HEK293 (cell line): Measurements from ENCODE around the gene MVP.

Experiments used
- CTCF ChIA-PET: fragments of 350-600 bp; formaldehyde crosslinking; extraction: SDS; loops from one replicate; lab custom pipeline; 2021; ENCODE audit warnings: antibody characterized with exemption; lab: Yijun Ruan, JAX
- POLR2A ChIA-PET: fragments of 300-600 bp; formaldehyde crosslinking; extraction: SDS; loops from one replicate; lab custom pipeline; 2020; ENCODE audit warnings: antibody characterized with exemption, inconsistent platforms; lab: Yijun Ruan, JAX
- H3K27ac ChIP-seq: fragments of 200-500 bp; sonication (Bioruptor generic); 2 replicates; pipeline ENCODE4 v1.5.1; 2014; ENCODE audit warnings: low read depth, low read length, control low read depth, inconsistent platforms; ENCODE audit errors: extremely low read depth
- H3K36me3 ChIP-seq, 2 experiments: fragments of 200-500 bp in 1 of 2; sonication (Bioruptor generic) in 1 of 2; 1 replicate in 1 of 2; 2 replicates in 1 of 2; pipeline ENCODE4 v1.5.1; 2014 to 2017; ENCODE audit warnings: inconsistent platforms in 2 of 2, low read length in 2 of 2; ENCODE audit not compliant: control insufficient read depth in 2 of 2, insufficient read depth in 1 of 2
- H3K4me1 ChIP-seq: fragments of 200-500 bp; sonication (Bioruptor generic); 2 replicates; pipeline ENCODE4 v1.5.1; 2014; ENCODE audit warnings: mild to moderate bottlenecking, low read length, inconsistent platforms; ENCODE audit not compliant: control insufficient read depth, insufficient read depth
- H3K4me3 ChIP-seq: 2 replicates; pipeline ENCODE4 v1.5.1; 2011; ENCODE audit warnings: low read depth, mild to moderate bottlenecking, control low read depth, low read length, moderate library complexity
- H3K9me3 ChIP-seq: fragments of 200-500 bp; sonication (Bioruptor generic); 2 replicates; pipeline ENCODE4 v1.5.1; 2014; ENCODE audit warnings: low read depth, low read length, inconsistent platforms; ENCODE audit not compliant: control insufficient read depth, insufficient read depth
- BCL11B ChIP-seq: fragments of 450-650 bp; formaldehyde crosslinking; IDR thresholded peaks from 2 replicates; pipeline ENCODE4 v1.5.1; 2016; ENCODE audit warnings: low read depth, missing biosample characterization, missing genetic modification characterization
- CTCF ChIP-seq: fragments of 450-650 bp; formaldehyde crosslinking; IDR thresholded peaks from 2 replicates; pipeline ENCODE4 v1.5.1; 2016; ENCODE audit warnings: missing biosample characterization, missing genetic modification characterization
- EGR2 ChIP-seq: fragments of 450-650 bp; formaldehyde crosslinking; IDR thresholded peaks from 2 replicates; pipeline ENCODE4 v1.5.1; 2016; ENCODE audit warnings: low read depth, missing biosample characterization, missing genetic modification characterization
- GLI2 ChIP-seq: fragments of 450-650 bp; formaldehyde crosslinking; IDR thresholded peaks from 2 replicates; pipeline ENCODE4; 2017; ENCODE audit warnings: missing biosample characterization, missing genetic modification characterization, low read depth, borderline replicate concordance
- IKZF3 ChIP-seq: fragments of 450-650 bp; IDR thresholded peaks from 2 replicates; pipeline ENCODE4 v1.5.0; 2018; ENCODE audit warnings: missing biosample characterization, mild to moderate bottlenecking, missing genetic modification characterization, moderate library complexity
- SP2 ChIP-seq: fragments of 450-650 bp; formaldehyde crosslinking; IDR thresholded peaks from 2 replicates; pipeline ENCODE4 v1.5.1; 2016; ENCODE audit warnings: missing biosample characterization, missing genetic modification characterization
- ZBTB10 ChIP-seq: fragments of 450-650 bp; formaldehyde crosslinking; IDR thresholded peaks from 2 replicates; pipeline ENCODE4 v1.5.1; 2016; ENCODE audit warnings: missing biosample characterization, missing genetic modification characterization
- ZFP3 ChIP-seq: fragments of 450-650 bp; formaldehyde crosslinking; IDR thresholded peaks from 2 replicates; pipeline ENCODE4 v1.5.1; 2016; ENCODE audit warnings: low read depth, missing biosample characterization, missing genetic modification characterization
- ZNF133 ChIP-seq: fragments of 450-650 bp; formaldehyde crosslinking; IDR thresholded peaks from 2 replicates; pipeline ENCODE4 v1.5.1; 2016; ENCODE audit warnings: missing biosample characterization, missing genetic modification characterization
- ZNF148 ChIP-seq: fragments of 450-650 bp; formaldehyde crosslinking; IDR thresholded peaks from 2 replicates; pipeline ENCODE4 v1.5.0; 2017; ENCODE audit warnings: missing biosample characterization, missing genetic modification characterization, borderline replicate concordance
- ZNF157 ChIP-seq: fragments of 450-650 bp; formaldehyde crosslinking; IDR thresholded peaks from 2 replicates; pipeline ENCODE4 v1.5.1; 2016; ENCODE audit warnings: missing biosample characterization, missing genetic modification characterization
- ZNF18 ChIP-seq: fragments of 450-650 bp; formaldehyde crosslinking; IDR thresholded peaks from 2 replicates; pipeline ENCODE4 v1.5.1; 2016; ENCODE audit warnings: missing biosample characterization, missing genetic modification characterization
- ZNF26 ChIP-seq: fragments of 450-650 bp; formaldehyde crosslinking; IDR thresholded peaks from 2 replicates; pipeline ENCODE4 v1.5.1; 2016; ENCODE audit warnings: missing biosample characterization, missing genetic modification characterization
- ZNF48 ChIP-seq: fragments of 450-650 bp; formaldehyde crosslinking; IDR thresholded peaks from 2 replicates; pipeline ENCODE4 v1.5.1; 2016; ENCODE audit warnings: missing biosample characterization, missing genetic modification characterization
- ZNF561 ChIP-seq: fragments of 450-650 bp; IDR thresholded peaks from 2 replicates; pipeline ENCODE4 v1.5.1; 2018; ENCODE audit warnings: missing biosample characterization, missing genetic modification characterization, borderline replicate concordance
- ZNF670 ChIP-seq: fragments of 450-650 bp; formaldehyde crosslinking; IDR thresholded peaks from 2 replicates; pipeline ENCODE4 v1.5.1; 2016; ENCODE audit warnings: missing biosample characterization, missing genetic modification characterization, low read depth
- ZNF76 ChIP-seq: fragments of 450-650 bp; formaldehyde crosslinking; IDR thresholded peaks from 2 replicates; pipeline ENCODE4; 2016; ENCODE audit warnings: low read depth, missing biosample characterization, missing genetic modification characterization, borderline replicate concordance
- ZNF768 ChIP-seq: fragments of 450-650 bp; formaldehyde crosslinking; IDR thresholded peaks from 2 replicates; pipeline ENCODE4 v1.5.1; 2018; ENCODE audit warnings: missing biosample characterization, mild to moderate bottlenecking, missing genetic modification characterization

MVP gene

GRCh38 chr16:29840240-29840639, 20.0 kb downstream of the MVP start:
- ChIA-PET CTCF (interaction anchor here (0.6 to 6.5 kb wide), 4 partner anchors 8 to 192 kb away, joined by 3 to 67 read pairs (median 4); no protein-coding TSS in a partner anchor), POLR2A (no interaction called here)
- H3K4me1 ChIP-seq: no peaks in the 10 kb centered on the region

GRCh38 chr16:29841631-29842030, 21.4 kb downstream of the MVP start:
- H3K9me3 ChIP-seq: no peaks in the 10 kb centered on the region
- no peak overlapping the region for H3K27ac ChIP-seq
- peaks cover 0 to 3% of the 10 kb centered on the region in 2 experiments; a peak in 1 of 3 replicates for H3K36me3 ChIP-seq
- TF ChIP-seq ZNF133 (tag by site-specific recombination): no peak
- TF ChIP-seq ZNF670: no peak
- TF ChIP-seq GLI2: no peak
- no peak for TF ChIP-seq ZNF768 (tag by site-specific recombination)
- TF ChIP-seq ZNF561: no peak
- ChIA-PET CTCF (interaction anchor here (0.6 to 1.3 kb wide), 3 partner anchors 23 to 166 kb away, joined by 3 to 6 read pairs (median 3); partner anchors contain the start of gene PAGR1), POLR2A (no interaction called here)
- H3K4me3 ChIP-seq: no peak overlapping the region
- H3K4me1 ChIP-seq: no peaks in the 10 kb centered on the region

More at GRCh38 chr16:29840240-29840639, 20.0 kb downstream of the MVP start:
- Histone ChIP-seq H3K9me3 (no peaks in the 10 kb centered on the region), H3K27ac (no peak overlapping the region), H3K36me3 (no peaks in the 10 kb centered on the region), H3K4me3 (no peak overlapping the region)
- TF ChIP-seq ZNF26 (tag by site-specific recombination): no peak
- no peak for TF ChIP-seq IKZF3 (tag by site-specific recombination)

- Histone ChIP-seq H3K36me3 (peaks cover 0 to 9% of the 10 kb centered on the region in 2 experiments; a peak in 1 of 3 replicates), H3K4me3 (no peak overlapping the region), H3K4me1 (no peaks in the 10 kb centered on the region), H3K27ac (no peak overlapping the region), H3K9me3 (no peaks in the 10 kb centered on the region)
- POLR2A ChIA-PET: interaction anchor here (1.0 to 1.4 kb wide), 2 partner anchors 8 to 20 kb away, joined by 3 to 7 read pairs; no protein-coding TSS in a partner anchor
- TF ChIP-seq CTCF (tag by site-specific recombination) (peak; percentile 49; the same call in 1 of the 2 replicates), ZNF157 (tag by site-specific recombination) (no peak), ZNF48 (tag by site-specific recombination) (no peak), ZNF148 (no peak), ZBTB10 (tag by site-specific recombination) (no peak), EGR2 (tag by site-specific recombination) (no peak), BCL11B (tag by site-specific recombination) (no peak), ZNF670 (no peak), ZFP3 (tag by site-specific recombination) (peak; percentile 40; the same call in 1 of the 2 replicates), ZNF18 (tag by site-specific recombination) (no peak), SP2 (0 out of 2 replicates have a peak, but pooled peaks have one; percentile 9), ZNF76 (tag by site-specific recombination) (no peak)
- CTCF ChIA-PET: interaction anchor here (0.6 to 1.4 kb wide), 5 partner anchors 19 to 186 kb away, joined by 3 to 4 read pairs (median 3); no protein-coding TSS in a partner anchor
Observed at GRCh38 chr16:29842732-29843346, 22.6 kb downstream of the MVP start.
